Spinal cord (tissue), 10 donors: Measurements from ENCODE around the gene USF2. TPM values are rescaled to one million over a fixed set of nuclear protein-coding genes. Genes with fewer than 3 reads are reported as not detected.
"Not testable (repeated sequence)": the region's sequence is repeated elsewhere in the genome, so short reads cannot be mapped to it uniquely, and the experiment has no call there.

Source experiments
- DNase-seq, 6 donors: peaks; one replicate each; pipeline versions ENCODE4 v3.0.0 to v3.0.0-alpha.2; 2013 to 2015; ENCODE audit warnings: low spot score in 6 of 6, low read depth in 4 of 6
- H3K27ac ChIP-seq: one replicate; pipeline ENCODE4 v1.5.1; 2013; ENCODE audit warnings: low read depth, low read length, control low read depth
- H3K27me3 ChIP-seq: one replicate; pipeline ENCODE4 v1.6.1; 2013; ENCODE audit warnings: low read length; ENCODE audit not compliant: control insufficient read depth, insufficient read depth
- H3K36me3 ChIP-seq: one replicate; pipeline ENCODE4 v1.6.1; 2013; ENCODE audit warnings: low read length; ENCODE audit not compliant: control insufficient read depth, insufficient read depth
- H3K4me1 ChIP-seq: one replicate; pipeline ENCODE4 v1.6.1; 2013; ENCODE audit warnings: low read length; ENCODE audit not compliant: control insufficient read depth, insufficient read depth
- H3K4me3 ChIP-seq: one replicate; pipeline ENCODE4 v1.5.1; 2013; ENCODE audit warnings: low read depth, low read length, control low read depth
- H3K9me3 ChIP-seq: one replicate; pipeline ENCODE4 v1.6.1; 2013; ENCODE audit warnings: low read length; ENCODE audit not compliant: control insufficient read depth, insufficient read depth
- WGBS: methylation state at CpG from one replicate; pipeline ENCODE4 v1.1.5; 2013; ENCODE audit warnings: missing lambda C conversion rate; ENCODE audit not compliant: insufficient coverage; 5-methylcytosine and 5-hydroxymethylcytosine counted together
- long read RNA-seq, 4 donors: transcript quantifications; one replicate each; lab custom pipeline, GENCODE V29; 2026
- polyA plus RNA-seq, 2 donors: library from polyadenylated mRNA; unstranded; fragments of 120-200 nt; gene quantifications; one replicate each; pipeline ENCODE4 v1.2.1, GENCODE V29; 2013; ENCODE audit not compliant: insufficient read length in 2 of 2
- total RNA-seq, 2 donors: library from RNA; depleted of rRNA in 1 of 2; stranded (reverse); fragments of 120-200 nt in 1 of 2; fragments of >200 nt in 1 of 2; gene quantifications; one replicate each; pipeline versions ENCODE4 v1.2.3 to v1.2.4, GENCODE V29; 2013 to 2014
- donor health status: healthy.

USF2 gene, protein sequence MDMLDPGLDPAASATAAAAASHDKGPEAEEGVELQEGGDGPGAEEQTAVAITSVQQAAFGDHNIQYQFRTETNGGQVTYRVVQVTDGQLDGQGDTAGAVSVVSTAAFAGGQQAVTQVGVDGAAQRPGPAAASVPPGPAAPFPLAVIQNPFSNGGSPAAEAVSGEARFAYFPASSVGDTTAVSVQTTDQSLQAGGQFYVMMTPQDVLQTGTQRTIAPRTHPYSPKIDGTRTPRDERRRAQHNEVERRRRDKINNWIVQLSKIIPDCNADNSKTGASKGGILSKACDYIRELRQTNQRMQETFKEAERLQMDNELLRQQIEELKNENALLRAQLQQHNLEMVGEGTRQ
- 10 to 100 TPM; 37.2 to 89.6 TPM for total RNA-seq
- 100 to 1,000 TPM; 235 to 258 TPM for polyA plus RNA-seq
- long read RNA-seq, donor 1, transcript USF2-214 (3 exons, 848 nt): minor isoform, 6 of 101 reads
- long read RNA-seq, donor 1, transcript USF2-201 (10 exons, 1,634 nt): major isoform, 32 of 101 reads
- long read RNA-seq, donor 1, partial matches to known transcripts: 52 of 101 reads
- long read RNA-seq, donor 1, other reads (novel, unspliced or antisense): 0 of 101 reads
- long read RNA-seq, donor 2, transcript USF2-201 (10 exons, 1,634 nt): major isoform, 10 of 59 reads
- long read RNA-seq, donor 2, partial matches to known transcripts: 38 of 59 reads
- long read RNA-seq, donor 2, other reads (novel, unspliced or antisense): 0 of 59 reads
- long read RNA-seq, donor 3, transcript USF2-201 (10 exons, 1,634 nt): major isoform, 11 of 69 reads
- long read RNA-seq, donor 3, transcript USF2-206 (2 exons, 2,742 nt): minor isoform, 8 of 69 reads
- long read RNA-seq, donor 3, transcript USF2-214 (3 exons, 848 nt): minor isoform, 8 of 69 reads
- long read RNA-seq, donor 3, transcript USF2-212 (4 exons, 446 nt): minor isoform, 9 of 69 reads
- long read RNA-seq, donor 3, partial matches to known transcripts: 32 of 69 reads
- long read RNA-seq, donor 3, other reads (novel, unspliced or antisense): 0 of 69 reads
- long read RNA-seq, donor 4, transcript USF2-206 (2 exons, 2,742 nt): minor isoform, 6 of 48 reads
- long read RNA-seq, donor 4, transcript USF2-201 (10 exons, 1,634 nt): major isoform, 14 of 48 reads
- long read RNA-seq, donor 4, transcript USF2-214 (3 exons, 848 nt): minor isoform, 5 of 48 reads
- long read RNA-seq, donor 4, partial matches to known transcripts: 17 of 48 reads
- long read RNA-seq, donor 4, other reads (novel, unspliced or antisense): 0 of 48 reads

DNA sequence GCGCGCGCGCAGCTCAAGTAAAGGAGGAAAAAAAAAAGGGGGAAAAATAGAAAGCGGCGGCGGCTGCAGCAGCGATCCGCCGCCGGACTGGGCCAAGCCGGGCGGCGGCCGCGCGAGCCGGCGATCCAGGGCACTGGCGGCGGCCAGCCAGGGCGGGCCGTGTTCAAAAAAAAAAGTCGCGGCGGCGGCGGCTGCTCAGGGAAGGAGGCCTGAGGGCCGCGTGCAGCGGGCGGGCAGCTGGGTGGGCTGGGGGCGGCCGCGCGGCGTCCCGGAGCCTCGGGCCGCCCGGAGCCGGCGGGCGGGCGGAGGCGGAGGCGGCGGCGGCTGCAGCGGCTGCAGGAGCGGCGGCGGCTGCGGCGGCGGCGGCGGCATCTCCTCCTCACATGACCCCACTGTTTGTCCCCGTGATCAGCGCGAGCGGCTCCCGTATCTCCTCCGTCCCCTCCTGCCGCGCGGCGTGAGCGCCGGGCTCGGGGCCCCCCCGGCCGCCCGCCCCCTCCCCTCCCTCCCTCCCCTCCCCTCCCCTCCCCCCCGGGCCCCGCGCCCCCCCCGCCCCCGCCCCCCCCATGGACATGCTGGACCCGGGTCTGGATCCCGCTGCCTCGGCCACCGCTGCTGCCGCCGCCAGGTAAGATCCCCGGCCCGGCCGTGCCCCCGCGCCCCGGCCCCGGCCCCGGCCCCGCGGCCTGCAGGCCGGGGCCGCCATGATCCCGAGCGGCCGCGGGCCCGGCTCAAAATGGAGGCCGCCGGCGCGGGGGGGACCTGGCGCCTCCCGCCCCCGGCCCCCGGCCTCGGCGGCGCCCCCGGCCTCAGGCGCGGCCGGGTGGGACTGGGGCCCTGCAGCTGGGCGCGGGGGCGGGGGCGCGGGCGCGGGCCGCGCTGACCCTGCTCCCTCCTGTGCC is at the start of gene USF2:
Gene USF2 (plus strand): TSS at position 427 of the 902 bp plus-strand sequence. CDS start 140 bp downstream, at position 567.
- peak within 1 kb of the TSS; percentile 71 for H3K4me3 ChIP-seq
- H3K36me3 ChIP-seq: peaks cover 56% of the 10 kb centered on the region
- peak within 1 kb of the TSS; percentile 87 for H3K27ac ChIP-seq
- peaks cover 36% of the 10 kb centered on the region for H3K4me1 ChIP-seq
- DNase-seq: peak in 5 of 6 donors; percentile 46 to 92 (median 59)
- H3K9me3 ChIP-seq: no peaks in the 10 kb centered on the region
- WGBS: under 1% methylated on average over 104 of the region's 126 CpGs
- no peaks in the 10 kb centered on the region for H3K27me3 ChIP-seq

DNA sequence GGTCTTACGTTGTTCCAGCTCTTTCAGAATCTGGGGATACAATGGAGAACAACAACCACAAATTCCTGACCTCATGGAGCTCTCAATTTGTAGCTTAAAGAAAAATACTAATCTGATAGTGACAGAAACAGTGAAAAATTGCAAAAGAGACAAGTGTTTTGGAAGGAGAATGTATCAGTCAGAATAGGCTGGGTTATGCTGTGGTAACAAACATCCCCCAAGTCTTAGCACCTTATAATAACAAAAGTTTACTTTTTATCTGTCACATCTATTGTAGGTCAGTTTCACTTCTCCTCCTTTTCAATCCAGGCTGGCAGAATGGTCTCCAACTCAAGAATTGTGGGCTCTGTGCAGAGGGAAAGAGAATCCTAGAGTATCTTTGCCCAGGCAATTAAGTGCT is 49.8 kb upstream of the USF2 start:
- no peaks in the 10 kb centered on the region for H3K9me3 ChIP-seq
- no peak overlapping the region for H3K4me3 ChIP-seq
- DNase-seq: no peak
- H3K36me3 ChIP-seq: no peaks in the 10 kb centered on the region
- WGBS: 83% methylated on average over 1 of the region's 1 CpG
- H3K4me1 ChIP-seq: no peaks in the 10 kb centered on the region
- H3K27ac ChIP-seq: no peak overlapping the region
- peaks cover under 1% of the 10 kb centered on the region for H3K27me3 ChIP-seq

DNA sequence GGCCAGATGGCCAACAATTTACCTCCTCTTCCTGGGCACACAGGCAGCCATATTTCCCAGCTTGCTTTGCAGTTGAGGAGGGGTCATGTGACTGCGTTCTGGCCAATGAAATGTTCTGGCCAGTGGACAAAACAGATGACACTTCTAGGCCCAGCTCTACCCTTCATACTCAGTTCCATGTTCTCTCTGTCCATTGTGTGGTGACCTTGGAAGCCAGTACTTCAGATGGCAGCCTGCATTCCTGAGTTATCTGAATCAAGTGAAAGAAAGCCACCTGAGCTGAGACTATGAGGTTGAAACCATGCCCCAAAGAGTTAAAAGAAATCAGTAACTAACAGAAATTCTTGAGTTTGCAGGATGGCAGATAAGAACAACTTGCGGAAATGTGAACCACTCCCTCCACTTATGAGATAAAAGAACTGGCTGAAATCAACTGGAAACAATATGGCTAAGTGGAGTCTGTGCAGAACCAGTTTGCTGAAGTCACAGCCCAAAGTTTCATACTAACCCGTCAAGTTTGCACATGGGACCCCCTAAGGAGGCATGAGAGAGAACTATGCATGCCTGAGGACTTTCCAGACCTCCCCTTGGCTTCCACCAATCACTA is 48.3 kb upstream of the USF2 start:
- DNase-seq: no peak
- Histone ChIP-seq H3K27me3 (no peaks in the 10 kb centered on the region), H3K9me3 (no peaks in the 10 kb centered on the region), H3K27ac (no peak overlapping the region), H3K4me3 (no peak overlapping the region), H3K36me3 (no peaks in the 10 kb centered on the region), H3K4me1 (peaks cover 6% of the 10 kb centered on the region)
- 50% methylated on average over 1 of the region's 3 CpGs for WGBS

DNA sequence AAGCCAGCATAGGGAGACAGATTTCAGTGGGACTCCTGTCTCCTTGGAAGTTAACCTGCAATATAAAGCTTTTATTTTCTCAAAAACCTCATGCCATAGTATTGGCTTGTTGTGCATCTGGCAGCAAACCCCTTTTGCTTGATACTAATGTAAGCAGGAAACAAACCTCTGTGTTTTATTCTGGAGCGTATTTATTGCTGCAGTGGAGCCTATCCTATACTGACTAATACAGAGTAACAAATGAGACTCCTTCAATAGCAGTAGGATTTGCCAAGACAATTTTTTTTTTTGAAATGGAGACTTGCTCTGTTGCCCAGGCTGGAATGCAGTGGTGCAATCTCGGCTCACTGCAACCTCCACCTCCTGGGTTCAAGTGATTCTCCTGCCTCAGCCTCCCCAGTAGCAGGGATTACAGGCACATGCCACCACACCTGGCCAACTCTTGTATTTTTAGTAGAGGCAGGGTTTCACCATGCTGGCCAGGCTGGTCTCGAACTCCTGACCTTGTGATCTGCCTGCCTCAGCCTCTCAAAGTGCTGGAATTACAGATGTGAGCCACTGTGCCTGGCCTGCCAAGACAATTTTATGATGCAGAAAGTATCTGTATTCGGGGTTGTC is 47.7 kb upstream of the USF2 start:
- not testable (repeated sequence) for H3K27me3 ChIP-seq, H3K9me3 ChIP-seq, H3K36me3 ChIP-seq, DNase-seq, H3K4me3 ChIP-seq, H3K27ac ChIP-seq, H3K4me1 ChIP-seq
- 71% methylated on average over 1 of the region's 4 CpGs for WGBS

DNA sequence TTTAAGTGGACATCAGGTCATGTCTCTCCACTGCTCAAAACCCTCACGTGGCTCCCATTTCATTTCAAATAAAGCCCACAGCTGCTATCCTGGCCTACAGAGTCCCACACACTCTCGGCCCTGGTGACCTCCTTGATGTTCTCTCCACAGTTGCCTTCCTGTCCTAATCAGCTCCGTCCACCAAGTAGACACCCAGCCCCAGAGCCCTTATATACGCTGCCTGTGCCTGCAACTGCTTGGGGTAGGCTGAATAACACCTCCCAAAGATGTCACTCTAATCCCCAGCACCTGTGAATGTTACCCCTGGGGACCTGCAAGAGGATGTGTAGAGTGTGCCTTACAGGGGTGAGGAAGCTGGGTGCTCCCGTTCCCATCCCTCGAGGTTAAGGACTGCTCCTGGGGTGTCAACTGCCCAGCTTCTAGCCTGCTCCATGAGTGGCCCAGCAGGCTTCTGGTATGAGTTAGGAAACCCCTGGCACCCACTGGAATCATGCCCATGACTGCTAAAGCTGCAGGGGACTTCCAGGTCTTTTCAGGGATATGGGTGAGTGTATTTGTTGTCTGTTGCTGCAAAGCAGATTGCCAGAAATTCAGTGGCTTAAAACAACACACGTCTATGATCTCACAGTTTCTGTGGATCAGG is 46.3 kb upstream of the USF2 start:
- Histone ChIP-seq H3K9me3 (no peaks in the 10 kb centered on the region), H3K36me3 (no peaks in the 10 kb centered on the region), H3K27me3 (no peaks in the 10 kb centered on the region), H3K4me1 (peaks cover 6% of the 10 kb centered on the region), H3K4me3 (no peak overlapping the region), H3K27ac (no peak overlapping the region)
- no peak for DNase-seq
- WGBS: 83% methylated on average over 5 of the region's 7 CpGs

DNA sequence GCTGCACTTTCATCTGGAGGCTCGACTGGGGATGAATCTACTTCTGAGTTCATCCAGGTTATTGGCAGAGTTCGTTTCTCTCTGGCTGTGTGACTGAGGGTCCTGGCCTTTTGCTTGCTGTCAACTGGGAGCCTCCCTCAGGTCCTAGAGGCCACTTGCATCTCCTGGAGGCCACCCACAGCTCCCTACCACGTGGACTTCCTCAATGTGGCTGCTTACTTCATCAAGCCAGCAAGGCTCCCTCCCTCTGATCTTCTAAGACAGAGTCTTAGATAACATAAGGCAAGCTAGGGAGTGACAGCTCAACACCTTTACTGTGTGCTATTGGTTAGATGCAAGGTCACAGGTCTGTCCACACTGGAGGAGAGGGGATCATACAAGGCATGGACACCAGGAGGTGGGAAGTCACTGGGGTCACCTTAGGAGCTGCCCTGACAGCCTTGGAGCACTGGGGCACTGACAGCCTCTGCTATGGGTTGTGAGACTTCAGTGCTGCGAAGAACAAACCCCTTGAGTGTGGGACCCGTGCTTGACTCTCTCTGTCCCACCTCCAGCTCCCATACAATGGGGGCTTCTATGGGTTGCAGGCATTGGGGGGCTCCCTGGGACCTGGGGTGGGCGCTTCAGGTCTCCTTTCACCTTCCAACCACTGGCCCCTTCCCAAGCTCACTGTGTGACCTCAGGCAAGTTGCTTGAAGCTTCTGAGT is 45.5 kb upstream of the USF2 start:
- peaks cover 6% of the 10 kb centered on the region for H3K4me1 ChIP-seq
- H3K36me3 ChIP-seq: no peaks in the 10 kb centered on the region
- WGBS: 61% methylated on average over 5 of the region's 6 CpGs
- no peak overlapping the region for H3K4me3 ChIP-seq
- no peak for DNase-seq
- H3K9me3 ChIP-seq: no peaks in the 10 kb centered on the region
- no peaks in the 10 kb centered on the region for H3K27me3 ChIP-seq
- H3K27ac ChIP-seq: no peak overlapping the region

DNA sequence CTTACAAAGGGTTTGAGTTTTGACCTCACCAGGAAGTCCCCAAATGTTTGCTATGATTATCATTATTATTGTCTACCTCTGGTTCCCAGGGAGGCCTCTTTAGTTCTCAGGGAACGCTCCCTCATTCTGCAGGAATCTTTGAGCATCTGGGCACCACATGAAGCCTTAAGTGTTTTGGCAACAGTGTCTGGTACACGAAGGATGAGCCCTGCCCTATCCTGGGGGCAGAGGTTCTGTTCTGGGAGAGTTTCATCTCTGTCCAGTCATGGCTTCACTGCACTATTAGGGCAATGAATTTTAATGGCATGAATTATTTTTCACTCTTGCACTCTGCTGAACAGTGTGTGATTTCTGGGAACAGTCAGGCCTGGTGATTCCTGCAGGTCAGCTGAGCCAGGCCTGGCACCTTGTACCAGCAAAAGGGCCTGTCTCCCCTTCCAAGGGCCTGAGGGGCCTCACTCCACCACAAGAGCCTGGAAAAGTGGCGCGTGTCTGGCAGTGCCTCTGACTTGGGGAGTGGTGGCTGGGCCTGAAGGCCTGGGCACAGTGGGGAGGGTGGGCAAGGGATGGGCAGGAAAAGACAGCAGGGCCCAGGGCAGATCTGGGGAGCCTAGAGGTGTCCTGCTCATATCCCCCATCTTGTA is 44.8 kb upstream of the USF2 start:
- H3K36me3 ChIP-seq: no peaks in the 10 kb centered on the region
- DNase-seq: no peak
- no peak overlapping the region for H3K4me3 ChIP-seq
- H3K27me3 ChIP-seq: no peaks in the 10 kb centered on the region
- H3K9me3 ChIP-seq: no peaks in the 10 kb centered on the region
- H3K27ac ChIP-seq: no peak overlapping the region
- H3K4me1 ChIP-seq: peaks cover 6% of the 10 kb centered on the region
- WGBS: 68% methylated on average over 2 of the region's 4 CpGs
